ENCODE measurements around the gene KPNA3.
"Not testable (repeated sequence)": the region's sequence is repeated elsewhere in the genome, so short reads cannot be mapped to it uniquely, and the experiment has no call there.

KPNA3 gene

DNA sequence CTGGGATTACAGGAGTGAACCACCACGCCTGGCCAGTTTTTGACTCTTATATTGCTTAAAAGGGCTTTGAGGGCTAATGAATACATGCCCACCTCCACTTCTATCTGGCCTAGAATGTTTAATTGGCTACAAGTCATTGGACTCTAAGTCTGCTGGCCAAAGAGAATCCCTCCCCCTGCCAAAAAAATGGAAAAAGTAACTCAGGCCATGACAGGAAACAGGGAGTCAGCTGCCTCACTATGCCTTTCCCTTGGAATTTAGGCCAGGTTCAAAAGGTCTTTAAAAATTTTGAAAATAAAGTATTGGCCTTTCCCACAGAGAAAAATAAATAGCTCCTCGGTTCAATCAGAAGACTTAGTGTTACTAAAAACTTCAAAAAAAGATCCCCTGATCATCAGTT, 34.9 kb upstream of the KPNA3 start:
- Histone ChIP-seq H3K27me3 (replicated peaks; ENCODE audit: insufficient read depth, low read length) (no peaks in the 10 kb centered on the region), H3K79me2 (ENCODE audit: low read length) (no peaks in the 10 kb centered on the region), H2AFZ (ENCODE audit: low read length) (no peak overlapping the region), H4K20me1 (ENCODE audit: insufficient read depth, low read length) (no peaks in the 10 kb centered on the region), H3K9ac (ENCODE audit: low read length) (no peak overlapping the region), H3K4me3 (ENCODE audit: low read length) (no peak overlapping the region), H3K36me3 (replicated peaks; ENCODE audit: insufficient read depth, low read length) (no peaks in the 10 kb centered on the region), H3K27ac (ENCODE audit: low read length) (no peak overlapping the region), H3K4me1 (ENCODE audit: low read length) (no peaks in the 10 kb centered on the region), H3K9me2 (replicated peaks; ENCODE audit: insufficient read depth, low read length) (no peaks in the 10 kb centered on the region), H3K4me2 (ENCODE audit: low read depth, low read length) (no peak overlapping the region), H3F3A (ENCODE audit: insufficient read depth, low read length) (no peaks in the 10 kb centered on the region), H3K9me3 (replicated peaks; ENCODE audit: insufficient read depth, low read length) (no peaks in the 10 kb centered on the region)
- no peak for DNase-seq
- TF ChIP-seq EZH2 (optimal IDR thresholded peaks at IDR 0.05; ENCODE audit: low read depth, low read length) (no peak), EZH2phosphoT487 (IDR thresholded peaks at IDR 0.05; ENCODE audit: low read length) (no peak)
- TF ChIP-seq, protein P1, sequence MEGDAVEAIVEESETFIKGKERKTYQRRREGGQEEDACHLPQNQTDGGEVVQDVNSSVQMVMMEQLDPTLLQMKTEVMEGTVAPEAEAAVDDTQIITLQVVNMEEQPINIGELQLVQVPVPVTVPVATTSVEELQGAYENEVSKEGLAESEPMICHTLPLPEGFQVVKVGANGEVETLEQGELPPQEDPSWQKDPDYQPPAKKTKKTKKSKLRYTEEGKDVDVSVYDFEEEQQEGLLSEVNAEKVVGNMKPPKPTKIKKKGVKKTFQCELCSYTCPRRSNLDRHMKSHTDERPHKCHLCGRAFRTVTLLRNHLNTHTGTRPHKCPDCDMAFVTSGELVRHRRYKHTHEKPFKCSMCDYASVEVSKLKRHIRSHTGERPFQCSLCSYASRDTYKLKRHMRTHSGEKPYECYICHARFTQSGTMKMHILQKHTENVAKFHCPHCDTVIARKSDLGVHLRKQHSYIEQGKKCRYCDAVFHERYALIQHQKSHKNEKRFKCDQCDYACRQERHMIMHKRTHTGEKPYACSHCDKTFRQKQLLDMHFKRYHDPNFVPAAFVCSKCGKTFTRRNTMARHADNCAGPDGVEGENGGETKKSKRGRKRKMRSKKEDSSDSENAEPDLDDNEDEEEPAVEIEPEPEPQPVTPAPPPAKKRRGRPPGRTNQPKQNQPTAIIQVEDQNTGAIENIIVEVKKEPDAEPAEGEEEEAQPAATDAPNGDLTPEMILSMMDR (IDR thresholded peaks at IDR 0.05; ENCODE audit: low read length), result no peak

DNA sequence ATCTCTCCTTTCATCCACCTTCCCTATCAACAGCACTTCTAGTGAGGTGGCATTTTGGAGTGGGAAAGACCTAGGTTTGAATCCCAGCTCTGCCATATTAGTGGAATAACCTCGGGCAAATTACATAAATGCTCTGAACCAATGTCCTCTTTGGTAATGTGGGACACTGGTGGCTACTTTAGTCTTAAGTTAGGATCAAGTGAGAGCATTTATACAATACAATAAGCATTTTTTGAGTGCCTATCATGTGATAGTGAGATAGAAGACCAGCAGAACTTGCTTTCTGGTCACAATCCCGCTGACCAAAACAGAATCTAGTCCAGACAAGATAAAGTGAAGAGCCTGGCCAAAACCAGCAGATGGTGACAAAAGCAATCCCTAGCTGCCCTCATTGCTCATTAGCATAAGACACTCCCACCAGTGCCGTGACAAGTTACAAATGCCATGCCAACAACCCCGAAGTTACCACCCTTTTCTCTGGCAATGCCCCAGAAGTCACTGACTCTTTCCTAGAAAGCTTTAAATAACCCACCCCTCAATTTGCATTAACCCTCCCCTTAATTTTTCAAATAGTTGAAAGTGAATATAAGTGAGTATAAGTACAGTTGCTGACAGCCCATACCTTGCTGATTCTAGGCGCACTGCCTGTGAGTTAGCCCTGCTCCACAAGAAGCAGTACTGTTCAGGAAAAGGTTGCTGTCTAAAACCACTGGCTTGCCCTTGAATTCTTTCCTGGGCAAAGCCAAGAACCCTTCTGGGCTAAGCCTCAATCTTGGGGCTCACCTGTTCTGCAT, 28.9 kb upstream of the KPNA3 start:
- H2AFZ ChIP-seq (ENCODE audit: low read length), result no peak overlapping the region
- H3K4me1 ChIP-seq (ENCODE audit: low read length), result no peaks in the 10 kb centered on the region
- no peak overlapping the region for H3K9ac ChIP-seq (ENCODE audit: low read length)
- no peaks in the 10 kb centered on the region for H3F3A ChIP-seq (ENCODE audit: insufficient read depth, low read length)
- H4K20me1 ChIP-seq (ENCODE audit: insufficient read depth, low read length), result no peaks in the 10 kb centered on the region
- no peaks in the 10 kb centered on the region for H3K9me3 ChIP-seq (replicated peaks; ENCODE audit: insufficient read depth, low read length)
- no peaks in the 10 kb centered on the region for H3K79me2 ChIP-seq (ENCODE audit: low read length)
- no peak for DNase-seq
- no peaks in the 10 kb centered on the region for H3K9me2 ChIP-seq (replicated peaks; ENCODE audit: insufficient read depth, low read length)
- TF ChIP-seq EZH2 (optimal IDR thresholded peaks at IDR 0.05; ENCODE audit: low read depth, low read length) (no peak), EZH2phosphoT487 (IDR thresholded peaks at IDR 0.05; ENCODE audit: low read length) (no peak)
- TF ChIP-seq, protein P1 (IDR thresholded peaks at IDR 0.05; ENCODE audit: low read length), result no peak
- no peak overlapping the region for H3K27ac ChIP-seq (ENCODE audit: low read length)
- no peak overlapping the region for H3K4me3 ChIP-seq (ENCODE audit: low read length)
- no peaks in the 10 kb centered on the region for H3K27me3 ChIP-seq (replicated peaks; ENCODE audit: insufficient read depth, low read length)
- H3K36me3 ChIP-seq (replicated peaks; ENCODE audit: insufficient read depth, low read length), result no peaks in the 10 kb centered on the region
- no peak overlapping the region for H3K4me2 ChIP-seq (ENCODE audit: low read depth, low read length)

DNA sequence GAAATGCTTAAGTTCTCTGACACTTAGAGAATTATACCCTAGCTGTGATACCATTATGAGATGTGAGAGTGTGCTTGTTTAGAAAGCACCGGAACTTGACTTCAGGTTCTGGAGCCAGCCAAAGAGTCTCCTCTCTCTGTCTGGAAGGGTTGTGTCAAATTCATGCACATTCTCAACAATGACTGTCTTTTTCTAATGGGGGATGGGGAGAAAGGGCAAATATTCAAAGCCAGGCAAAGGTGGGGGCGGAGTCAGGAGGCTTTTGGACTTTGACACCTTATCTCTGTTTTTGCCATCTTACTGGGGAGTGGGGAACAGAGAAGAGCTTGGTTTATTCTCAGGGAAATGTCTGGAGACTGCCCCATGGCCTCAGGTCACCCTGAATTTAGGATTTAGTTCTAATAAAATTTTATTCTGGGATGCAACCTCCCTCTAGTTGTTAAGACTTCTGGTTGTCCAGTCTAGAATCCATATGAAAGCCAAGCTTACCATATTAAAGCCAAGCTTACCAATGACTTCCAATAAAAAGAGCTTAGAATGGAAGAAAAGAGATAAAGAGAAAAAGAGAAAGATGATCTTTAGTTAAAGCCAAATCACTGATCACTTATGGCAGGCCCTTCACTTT, 28.2 kb upstream of the KPNA3 start:
- Histone ChIP-seq H3K79me2 (ENCODE audit: low read length) (no peaks in the 10 kb centered on the region), H3K4me3 (ENCODE audit: low read length) (no peak overlapping the region), H3K4me1 (ENCODE audit: low read length) (no peaks in the 10 kb centered on the region), H3K36me3 (replicated peaks; ENCODE audit: insufficient read depth, low read length) (no peaks in the 10 kb centered on the region), H3K9me3 (replicated peaks; ENCODE audit: insufficient read depth, low read length) (no peaks in the 10 kb centered on the region), H3F3A (ENCODE audit: insufficient read depth, low read length) (no peaks in the 10 kb centered on the region), H2AFZ (ENCODE audit: low read length) (no peak overlapping the region), H3K9ac (ENCODE audit: low read length) (no peak overlapping the region), H3K27ac (ENCODE audit: low read length) (no peak overlapping the region), H4K20me1 (ENCODE audit: insufficient read depth, low read length) (no peaks in the 10 kb centered on the region), H3K27me3 (replicated peaks; ENCODE audit: insufficient read depth, low read length) (no peaks in the 10 kb centered on the region), H3K4me2 (ENCODE audit: low read depth, low read length) (no peak overlapping the region), H3K9me2 (replicated peaks; ENCODE audit: insufficient read depth, low read length) (no peaks in the 10 kb centered on the region)
- no peak for DNase-seq
- TF ChIP-seq EZH2 (optimal IDR thresholded peaks at IDR 0.05; ENCODE audit: low read depth, low read length) (no peak), EZH2phosphoT487 (IDR thresholded peaks at IDR 0.05; ENCODE audit: low read length) (no peak)
- TF ChIP-seq, protein P1 (IDR thresholded peaks at IDR 0.05; ENCODE audit: low read length), result no peak

DNA sequence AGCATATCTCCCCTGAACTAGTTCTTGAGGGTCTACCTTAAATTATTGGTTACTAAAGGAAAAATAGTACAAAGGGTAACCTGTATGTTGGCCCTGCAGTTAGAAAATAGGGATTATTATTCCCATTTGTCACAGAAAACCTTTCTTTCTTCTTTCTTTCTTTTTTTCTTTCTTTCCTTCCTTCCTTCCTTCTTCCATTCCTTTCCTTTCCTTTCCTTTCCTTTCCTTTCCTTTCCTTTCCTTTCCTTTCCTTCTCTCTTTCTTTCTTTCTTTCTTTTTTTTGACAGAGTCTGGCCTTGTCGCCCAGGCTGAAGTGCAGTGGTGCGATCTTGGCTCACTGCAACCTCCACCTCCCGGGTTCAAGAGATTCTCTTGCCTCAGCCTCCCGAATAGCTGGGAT, 23.6 kb upstream of the KPNA3 start:
- not testable (repeated sequence) for H3K79me2 ChIP-seq (ENCODE audit: low read length); H3K9me3 ChIP-seq (replicated peaks; ENCODE audit: insufficient read depth, low read length); H3K27ac ChIP-seq (ENCODE audit: low read length); DNase-seq; H4K20me1 ChIP-seq (ENCODE audit: insufficient read depth, low read length); H3K4me1 ChIP-seq (ENCODE audit: low read length); H3K9ac ChIP-seq (ENCODE audit: low read length); H3K36me3 ChIP-seq (replicated peaks; ENCODE audit: insufficient read depth, low read length); H3K9me2 ChIP-seq (replicated peaks; ENCODE audit: insufficient read depth, low read length); H3K4me3 ChIP-seq (ENCODE audit: low read length); H3K27me3 ChIP-seq (replicated peaks; ENCODE audit: insufficient read depth, low read length); H3F3A ChIP-seq (ENCODE audit: insufficient read depth, low read length); H3K4me2 ChIP-seq (ENCODE audit: low read depth, low read length); H2AFZ ChIP-seq (ENCODE audit: low read length)
